Activated CD4-positive, alpha-beta T cell treated with anti-CD3 and anti-CD28 coated beads for 24 hours (primary cell): ENCODE data around the gene RNF208.
"Not testable (repeated sequence)": the region's sequence is repeated elsewhere in the genome, so short reads cannot be mapped to it uniquely, and the experiment has no call there.

Experiments used
- DNase-seq, 2 donors: peaks; one replicate each; pipeline ENCODE4 v3.0.0-alpha.2; 2020; ENCODE audit warnings: low read depth in 2 of 2

RNF208 gene

DNA sequence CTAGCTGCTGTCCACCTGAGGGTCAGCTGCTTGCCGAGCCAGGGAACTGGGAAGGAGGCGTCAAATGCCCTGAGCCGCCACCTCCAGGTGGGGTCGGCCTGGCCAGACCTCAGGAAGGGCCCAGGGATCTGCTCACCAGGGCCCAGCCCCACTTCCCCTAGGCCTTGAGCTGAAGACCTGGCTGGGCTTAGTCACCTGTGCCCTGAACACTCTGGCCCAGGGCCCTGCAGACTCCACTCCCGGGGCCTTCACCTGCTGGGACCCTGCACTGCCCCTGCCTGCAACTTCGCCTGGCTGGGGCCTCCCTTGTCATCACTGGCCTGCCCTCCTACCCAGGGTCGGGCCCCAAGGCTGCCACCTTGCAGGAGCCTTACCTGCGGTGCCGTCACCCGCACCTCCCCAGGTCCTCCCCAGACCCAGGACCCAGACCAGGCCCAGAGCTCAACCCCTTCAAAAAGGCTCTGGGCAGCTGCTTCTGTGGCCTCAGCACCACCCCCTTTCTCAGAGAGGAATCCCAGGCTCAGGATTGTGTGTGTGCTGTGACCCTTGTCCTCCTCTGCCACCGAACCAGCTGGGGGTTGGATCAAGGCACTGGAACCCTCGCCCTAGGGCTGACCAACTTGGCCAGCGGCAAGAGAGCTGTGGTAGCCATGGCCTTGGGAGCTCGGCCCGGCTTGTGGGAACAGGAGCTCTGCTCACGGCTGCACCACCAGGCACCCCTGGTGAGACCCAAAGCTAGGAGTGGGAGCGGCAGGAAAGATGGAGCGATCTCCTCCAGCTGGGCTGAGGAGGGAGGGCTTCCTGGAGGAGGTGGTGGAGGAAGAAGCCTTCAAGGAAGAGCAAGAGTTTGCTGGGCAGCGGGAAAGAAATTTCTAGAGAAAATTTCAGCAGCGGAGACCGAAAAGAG lies 31.9 kb upstream of the RNF208 start:
- DNase-seq: no peak

DNA sequence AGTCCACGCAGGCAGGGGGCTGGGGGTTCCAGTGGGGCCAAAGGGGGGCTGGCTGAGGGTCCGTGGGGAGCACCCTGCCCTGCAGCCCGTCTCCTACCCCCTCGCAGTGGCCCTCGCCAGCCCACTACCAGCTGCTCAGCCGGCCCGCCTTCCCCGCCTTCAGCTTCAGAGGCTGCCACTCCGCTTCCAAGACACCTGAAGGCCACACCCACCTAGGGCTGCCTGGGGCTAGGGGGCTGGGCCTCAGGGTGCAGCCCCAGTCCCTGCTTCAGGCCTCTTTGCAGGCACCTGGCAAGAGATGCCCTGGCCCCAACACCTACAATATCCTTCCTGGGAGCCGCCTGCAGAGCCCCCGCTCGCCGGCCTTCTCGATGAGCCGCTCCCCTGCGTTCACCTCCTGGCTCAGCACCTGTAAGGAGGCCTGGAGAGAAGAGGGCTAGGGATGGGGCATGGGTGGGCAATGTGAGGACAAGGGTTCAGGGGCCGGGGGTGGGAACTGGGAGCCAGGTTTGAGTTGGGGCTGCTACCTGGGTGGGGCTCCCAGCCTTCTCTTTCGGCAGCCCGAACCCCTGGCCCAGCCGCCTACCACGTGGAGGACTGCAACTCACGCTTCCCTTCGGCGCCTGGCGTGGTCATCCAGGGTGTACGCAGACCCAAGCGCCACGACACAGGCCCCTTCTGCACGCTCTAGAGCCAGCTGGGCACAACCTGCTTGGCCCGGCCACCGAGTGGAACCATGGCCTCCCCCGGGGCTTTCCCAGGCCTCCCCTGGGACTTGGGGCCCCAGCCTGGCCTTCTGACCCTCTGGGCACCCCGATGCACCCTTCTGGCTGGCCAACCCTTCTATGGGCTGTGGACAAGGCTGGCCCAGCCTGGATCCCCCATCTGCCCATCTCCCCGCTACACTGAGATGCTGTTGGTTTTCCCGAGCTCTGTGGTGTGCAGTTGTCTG lies 30.8 kb upstream of the RNF208 start:
- DNase-seq: no peak

DNA sequence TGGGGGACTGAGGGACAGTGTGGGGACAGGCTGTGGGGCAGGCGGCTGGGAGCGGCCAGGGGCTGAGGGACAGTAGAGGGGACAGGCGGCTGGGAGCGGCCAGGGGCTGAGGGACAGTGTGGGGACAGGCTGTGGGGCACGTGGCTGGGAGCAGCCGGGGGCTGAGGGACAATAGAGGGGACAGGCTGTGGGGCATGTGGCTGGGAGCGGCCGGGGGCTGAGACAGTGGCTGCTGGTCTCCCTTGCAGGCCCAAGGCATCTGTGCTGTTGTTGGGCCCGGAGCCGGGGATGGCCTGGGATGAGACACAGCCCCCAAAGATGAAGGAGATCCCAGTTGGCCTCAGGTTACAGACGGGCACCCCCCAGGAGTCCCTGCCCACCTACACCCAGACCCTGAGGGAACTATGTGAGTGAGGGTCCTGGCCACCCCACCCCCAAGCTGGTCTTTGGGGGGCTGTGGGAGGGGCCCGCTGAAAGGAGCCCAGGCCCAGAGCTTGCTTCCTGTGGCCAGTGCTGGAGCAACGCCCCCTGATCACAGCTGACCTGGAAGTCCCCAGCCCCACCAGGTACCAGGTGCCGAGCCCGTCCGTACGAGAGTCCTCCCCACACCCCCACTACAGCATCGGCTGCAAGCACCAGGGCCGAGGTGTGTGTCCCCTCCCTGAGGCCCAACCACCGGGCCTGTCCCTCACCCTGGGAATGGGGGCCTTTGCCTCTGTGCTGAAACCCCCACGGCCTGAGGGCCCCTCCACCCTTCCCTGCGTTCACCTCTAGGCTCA lies 29.6 kb upstream of the RNF208 start:
- DNase-seq: no peak

DNA sequence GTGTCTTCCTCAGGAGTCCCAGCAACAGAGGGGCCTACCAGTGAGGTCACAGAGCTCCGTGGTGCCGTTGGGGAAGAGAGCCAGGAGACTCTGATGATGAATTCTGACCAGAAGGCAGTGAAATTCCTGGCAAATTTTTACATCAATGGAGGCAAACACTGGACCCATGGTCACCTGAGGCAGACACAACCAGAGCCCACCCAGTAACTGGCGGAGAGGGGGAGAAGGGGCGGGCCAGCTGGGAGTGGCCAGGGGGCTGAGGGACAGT lies 29.1 kb upstream of the RNF208 start, which contains the start of gene STPG3:
TSS of gene STPG3 (plus strand) at position 93 of the 268 bp plus-strand sequence. CDS start at position 94, 1 bp downstream.
- DNase-seq: no peak

DNA sequence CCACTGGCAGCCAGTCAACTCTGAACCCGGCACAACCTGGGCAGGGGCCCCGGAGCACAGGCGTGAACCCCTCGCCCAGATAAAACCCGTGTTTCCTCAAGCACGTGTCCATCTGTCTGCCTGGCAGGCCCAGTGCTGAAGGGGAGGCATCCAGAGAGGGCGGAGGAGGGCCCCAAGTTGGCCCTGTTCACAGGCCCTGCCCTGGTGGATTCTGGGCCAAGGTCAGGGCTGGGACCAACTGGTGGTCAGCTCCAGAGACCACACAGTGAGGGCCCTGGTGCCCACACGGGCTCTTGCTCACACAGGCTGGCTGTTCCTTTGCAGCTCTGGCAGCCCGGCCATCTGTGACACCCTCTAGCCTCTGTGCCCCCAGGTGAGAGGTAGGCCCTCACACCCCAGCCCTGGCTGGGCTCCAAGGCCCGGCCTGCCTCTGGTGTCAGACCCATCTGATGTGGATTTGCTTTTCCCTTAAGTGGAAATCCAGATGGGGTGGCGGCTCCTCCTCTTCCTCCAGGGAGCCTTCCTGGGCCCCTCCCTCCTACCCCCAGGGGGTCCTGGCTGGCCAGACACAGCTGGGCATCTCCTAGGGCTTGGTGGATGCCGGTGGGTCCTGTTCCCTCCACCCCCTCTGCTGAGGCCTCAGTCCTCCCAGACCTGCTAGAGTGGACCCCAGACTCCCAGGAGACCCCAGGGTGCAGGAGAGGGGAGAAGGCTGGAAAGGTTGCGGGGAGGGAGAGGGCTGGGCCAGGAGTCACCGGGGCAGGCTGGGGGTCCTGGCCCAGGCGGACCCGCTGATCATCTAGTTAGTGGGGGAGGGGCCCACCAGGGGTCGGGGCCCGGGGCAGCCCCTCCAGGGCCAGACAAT lies 28.5 kb upstream of the RNF208 start:
- no peak for DNase-seq

DNA sequence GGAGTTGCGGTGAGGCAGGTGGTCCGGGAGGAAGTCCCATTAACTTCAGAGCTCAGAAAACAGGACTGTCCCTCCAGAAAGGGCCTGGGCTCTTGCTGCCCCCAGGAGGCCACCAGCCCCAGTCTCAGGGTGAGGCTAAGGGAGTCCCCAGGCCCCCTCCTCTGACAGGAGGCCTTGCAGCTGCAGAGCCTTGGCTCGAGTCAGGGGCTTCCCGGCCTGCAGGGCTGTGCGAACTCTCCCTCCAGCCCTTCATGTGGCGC lies 25.8 kb upstream of the RNF208 start:
- DNase-seq: no peak

DNA sequence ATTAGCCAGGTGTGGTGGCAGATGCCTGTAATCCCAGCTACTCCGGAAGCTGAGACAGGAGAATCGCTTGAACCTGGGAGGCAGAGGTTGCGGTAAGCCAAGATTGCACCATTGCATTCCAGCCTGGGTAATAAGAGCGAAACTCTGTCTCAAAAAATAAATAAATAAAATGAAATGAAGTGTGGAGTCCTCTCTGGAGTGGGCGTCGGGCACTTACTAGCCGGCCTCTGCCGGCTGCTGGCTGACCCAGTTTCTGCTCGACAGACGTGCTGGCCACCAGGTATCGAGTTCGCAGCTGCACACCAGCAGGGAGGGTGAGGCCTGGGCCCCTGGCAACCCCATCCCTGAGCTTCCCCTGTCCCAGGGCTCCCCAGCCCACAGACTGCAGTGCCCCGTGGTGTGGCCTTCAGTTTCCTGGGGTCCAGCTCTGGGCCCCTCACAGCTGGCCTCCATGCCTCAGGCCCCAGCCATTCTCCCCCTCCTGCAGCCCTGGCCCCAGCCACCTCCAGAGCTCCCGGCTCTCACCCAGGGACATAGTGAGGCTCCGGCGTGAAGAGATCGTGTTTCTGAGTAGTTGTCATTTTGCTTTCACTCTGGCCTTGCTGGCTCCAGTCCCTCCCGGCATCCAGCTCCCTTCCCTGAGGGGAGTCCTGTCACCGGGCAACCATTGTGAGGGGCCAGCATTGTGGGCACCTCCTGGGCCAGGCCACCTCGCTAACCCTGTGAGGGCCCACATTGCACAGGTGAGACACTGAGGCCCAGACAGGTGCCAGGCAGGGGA lies 25.3 kb upstream of the RNF208 start:
- DNase-seq: no peak

DNA sequence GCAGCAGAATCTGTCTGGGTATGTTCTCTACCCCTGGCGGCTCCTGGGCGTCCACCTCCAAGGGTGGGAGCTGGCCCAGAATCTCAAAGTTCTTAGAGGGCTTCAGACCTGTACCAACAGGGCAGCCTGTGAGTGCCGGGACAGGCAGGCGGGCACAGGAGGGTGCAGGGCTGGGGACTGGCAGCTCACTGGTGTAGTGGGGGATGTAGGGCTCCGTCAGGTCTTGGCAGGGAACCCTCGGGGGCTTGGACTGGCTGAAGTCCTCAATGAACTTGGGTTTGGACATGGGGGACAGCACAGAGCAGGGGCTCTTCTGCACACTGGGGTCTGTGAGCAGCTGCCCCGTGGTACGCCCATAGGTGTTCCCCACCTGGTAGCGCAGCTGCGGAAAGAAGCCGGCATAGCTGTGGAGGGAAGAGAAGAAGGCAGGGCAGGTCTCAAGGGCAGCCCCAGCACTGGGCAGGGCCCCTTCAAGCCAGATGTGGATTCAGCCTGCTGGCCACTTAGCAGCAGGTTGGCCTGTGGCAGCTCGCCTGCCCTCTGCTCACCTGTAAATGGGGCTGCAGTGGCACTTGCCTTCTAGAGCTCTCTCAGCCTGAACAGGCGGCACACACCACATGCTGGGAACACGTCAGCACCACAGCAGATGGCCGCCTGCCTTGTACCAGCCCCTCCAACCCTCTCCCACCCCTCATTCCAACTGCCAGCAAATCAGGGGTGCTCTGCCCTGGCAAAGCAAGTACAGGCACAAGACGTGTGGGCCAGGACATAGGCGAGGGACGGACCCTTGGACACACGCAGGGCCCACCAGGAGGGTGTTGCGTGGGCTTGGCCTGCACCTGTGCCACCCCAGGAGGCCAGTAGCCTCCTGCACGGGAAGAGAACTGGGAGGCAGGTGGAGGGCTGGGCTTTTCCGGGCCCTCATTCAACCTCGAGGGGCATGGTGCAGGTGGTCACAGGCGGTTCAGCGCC lies 23.7 kb upstream of the RNF208 start:
- DNase-seq: no peak

DNA sequence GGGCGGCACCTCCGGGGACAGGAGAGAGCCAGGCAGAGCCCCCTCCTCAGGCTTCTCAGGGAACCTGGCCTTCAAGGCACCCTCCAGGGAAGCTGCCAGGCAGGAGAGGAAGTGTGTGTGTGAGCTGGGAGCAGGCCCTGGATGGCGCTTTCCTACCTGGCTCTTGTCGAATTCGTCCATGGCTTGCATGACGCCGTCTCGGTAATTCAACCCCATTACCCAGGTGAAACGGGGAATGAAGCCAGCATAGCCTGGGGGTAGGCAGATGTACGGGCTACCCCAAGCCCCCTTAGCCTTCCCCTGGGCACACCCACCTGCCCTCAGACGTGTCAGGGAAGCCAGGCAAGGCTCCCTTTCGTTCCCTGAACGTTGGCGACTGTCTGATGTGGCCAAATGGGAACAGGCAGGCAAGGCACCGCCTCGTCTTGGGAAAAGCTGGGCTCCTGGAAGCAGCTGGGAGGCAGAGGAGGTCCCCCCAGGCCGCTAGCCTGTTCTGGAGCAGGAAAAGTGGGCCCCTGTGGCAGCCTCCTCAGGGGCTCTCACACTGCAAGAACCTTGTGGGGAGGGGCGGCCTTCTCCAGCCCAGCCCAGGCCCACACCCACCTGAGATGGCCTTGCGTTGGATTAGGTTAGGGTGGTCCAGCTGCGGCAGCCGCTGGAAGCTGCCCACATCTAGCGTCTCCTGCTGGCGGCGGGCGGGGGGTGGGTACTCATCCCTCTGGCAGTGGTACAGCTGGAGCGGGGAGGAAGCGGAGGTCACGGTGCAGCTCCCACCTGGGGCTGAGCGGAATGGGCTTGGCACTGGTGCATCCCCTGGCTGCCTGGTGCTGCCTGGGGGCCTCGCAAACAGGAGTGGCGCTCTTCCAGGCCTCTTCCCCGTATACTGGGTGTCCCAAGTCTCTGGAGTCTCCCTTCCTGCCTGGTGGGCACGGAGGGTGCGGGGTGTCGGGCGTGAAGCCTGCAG lies 22.7 kb upstream of the RNF208 start:
- DNase-seq: no peak

DNA sequence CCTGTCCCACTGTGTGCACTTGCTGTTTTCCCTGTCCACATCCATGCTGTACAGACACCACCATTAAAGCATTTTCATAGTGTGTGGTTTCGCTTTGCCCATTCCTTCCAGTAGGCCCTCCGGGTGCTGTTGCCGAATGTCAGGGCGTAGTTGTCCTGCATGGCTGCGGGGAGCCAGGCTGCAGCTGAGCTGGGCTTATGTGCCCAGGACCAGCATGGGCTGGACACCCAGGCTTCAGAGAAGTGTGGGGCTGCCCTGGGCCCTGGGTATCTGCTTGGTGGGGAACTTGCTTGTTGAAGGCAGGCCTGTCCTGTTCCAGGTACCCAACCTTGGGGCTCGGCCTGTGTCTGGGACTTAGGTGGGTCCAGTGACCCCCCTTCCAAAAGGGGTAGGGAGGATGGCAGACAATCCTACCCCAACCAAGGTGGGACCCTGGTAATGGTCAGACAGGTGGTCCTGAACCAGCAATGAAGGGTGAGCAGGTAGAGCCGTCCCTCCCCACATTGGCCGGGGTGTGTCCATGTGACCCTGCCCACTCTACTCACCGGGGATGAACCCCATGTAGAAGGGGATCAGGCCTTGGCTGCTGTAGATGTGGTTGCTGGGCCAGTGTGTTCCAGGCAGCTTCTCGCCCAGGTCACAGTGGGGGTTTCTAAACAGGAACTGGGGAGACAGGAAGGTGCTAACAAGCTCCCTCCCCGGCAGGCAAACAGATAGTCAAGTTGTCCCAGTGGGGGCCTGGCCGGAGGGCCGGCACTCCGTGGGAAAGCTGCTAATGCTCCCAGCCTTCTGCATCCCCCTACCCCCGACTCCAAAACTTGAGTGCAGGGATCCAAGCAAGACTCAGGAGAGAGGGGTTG lies 21.8 kb upstream of the RNF208 start:
- no peak for DNase-seq

DNA sequence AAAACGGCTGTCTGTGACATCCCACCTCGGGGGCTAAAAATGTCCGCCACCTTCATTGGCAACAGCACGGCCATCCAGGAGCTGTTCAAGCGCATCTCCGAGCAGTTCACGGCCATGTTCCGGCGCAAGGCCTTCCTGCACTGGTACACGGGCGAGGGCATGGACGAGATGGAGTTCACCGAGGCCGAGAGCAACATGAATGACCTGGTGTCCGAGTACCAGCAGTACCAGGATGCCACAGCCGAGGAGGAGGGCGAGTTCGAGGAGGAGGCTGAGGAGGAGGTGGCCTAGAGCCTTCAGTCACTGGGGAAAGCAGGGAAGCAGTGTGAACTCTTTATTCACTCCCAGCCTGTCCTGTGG lies 21.2 kb upstream of the RNF208 start:
- DNase-seq: not testable (repeated sequence)

DNA sequence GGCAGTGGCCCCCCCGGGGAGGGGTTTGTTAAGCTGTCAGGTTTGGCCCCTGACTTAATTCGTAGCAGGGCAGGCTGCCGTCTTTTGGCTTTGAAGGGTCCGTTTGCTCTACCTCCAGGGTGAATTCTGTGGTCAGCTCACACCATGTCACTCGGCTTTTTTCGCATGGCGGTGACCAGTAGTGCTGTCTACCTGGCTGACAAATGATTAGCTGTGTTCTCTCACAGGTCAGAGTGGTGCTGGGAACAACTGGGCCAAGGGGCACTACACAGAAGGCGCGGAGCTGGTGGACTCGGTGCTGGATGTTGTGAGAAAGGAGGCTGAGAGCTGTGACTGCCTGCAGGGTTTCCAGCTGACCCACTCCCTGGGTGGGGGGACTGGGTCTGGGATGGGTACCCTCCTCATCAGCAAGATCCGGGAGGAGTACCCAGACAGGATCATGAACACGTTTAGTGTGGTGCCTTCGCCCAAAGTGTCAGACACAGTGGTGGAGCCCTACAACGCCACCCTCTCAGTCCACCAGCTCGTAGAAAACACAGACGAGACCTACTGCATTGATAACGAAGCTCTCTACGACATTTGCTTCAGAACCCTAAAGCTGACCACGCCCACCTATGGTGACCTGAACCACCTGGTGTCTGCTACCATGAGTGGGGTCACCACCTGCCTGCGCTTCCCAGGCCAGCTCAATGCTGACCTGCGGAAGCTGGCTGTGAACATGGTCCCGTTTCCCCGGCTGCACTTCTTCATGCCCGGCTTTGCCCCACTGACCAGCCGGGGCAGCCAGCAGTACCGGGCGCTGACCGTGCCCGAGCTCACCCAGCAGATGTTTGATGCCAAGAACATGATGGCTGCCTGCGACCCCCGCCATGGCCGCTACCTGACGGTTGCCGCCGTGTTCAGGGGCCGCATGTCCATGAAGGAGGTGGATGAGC lies 20.5 kb upstream of the RNF208 start:
- no peak for DNase-seq

DNA sequence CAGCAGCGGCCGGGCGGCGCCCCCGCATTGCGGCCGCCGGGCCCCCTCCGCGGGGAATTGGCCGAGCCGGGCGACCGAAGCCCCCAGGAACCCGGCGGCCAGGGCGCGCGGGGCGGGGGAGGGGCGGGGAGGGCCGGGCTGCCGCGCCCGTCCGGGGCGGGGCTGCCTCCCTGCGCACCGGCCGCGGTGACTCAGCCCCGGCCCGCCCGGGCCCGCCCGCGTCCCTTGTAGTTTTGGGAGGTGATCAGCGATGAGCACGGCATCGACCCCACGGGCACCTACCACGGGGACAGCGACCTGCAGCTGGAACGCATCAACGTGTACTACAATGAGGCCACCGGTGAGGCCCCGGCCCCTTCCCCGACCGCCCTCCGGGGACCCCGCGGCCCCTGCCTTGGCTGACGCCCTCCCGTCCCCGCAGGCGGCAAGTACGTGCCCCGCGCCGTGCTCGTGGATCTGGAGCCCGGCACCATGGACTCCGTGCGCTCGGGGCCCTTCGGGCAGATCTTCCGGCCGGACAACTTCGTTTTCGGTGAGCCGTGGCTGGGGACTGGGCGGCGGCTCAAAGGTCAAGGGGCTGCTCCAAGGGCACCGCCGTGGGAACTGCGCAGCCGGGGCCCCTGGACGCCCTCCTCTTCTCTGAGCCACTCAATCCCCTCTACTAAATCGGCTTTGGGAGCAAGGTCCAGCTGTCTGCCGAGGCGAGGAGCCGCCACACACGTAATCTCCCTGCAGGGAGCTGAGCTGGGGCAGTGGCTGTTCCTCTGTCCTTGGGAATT lies 19.6 kb upstream of the RNF208 start:
- DNase-seq: peak; percentile 40 to 55

DNA sequence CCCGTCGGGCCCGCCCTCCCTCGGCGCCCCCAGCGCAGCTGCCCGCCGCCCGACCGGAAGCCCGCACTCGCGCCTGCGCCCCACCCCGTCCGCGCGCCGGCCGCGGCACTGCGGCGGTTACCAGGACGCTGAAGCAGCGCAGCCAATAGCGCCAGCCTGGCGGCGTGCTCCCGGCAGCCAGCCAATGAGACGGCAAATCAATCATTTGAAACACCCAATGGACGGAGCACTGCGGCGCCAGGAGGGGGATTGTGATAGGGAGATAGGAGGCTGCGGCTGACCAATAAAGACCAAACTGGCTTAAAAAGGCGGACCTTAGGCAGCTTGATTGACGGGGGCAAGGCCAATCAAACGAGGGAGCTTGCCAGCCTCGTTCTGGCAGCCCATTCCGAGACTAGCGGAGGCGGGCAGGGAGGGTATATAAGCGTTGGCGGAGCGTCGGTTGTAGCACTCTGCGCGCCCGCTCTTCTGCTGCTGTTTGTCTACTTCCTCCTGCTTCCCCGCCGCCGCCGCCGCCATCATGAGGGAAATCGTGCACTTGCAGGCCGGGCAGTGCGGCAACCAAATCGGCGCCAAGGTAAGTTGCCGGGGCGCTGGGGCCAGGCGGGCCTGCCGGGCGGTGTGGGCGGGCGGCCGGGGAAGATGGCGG lies 18.9 kb upstream of the RNF208 start, which contains the start of gene TUBB4B:
TSS of gene TUBB4B (plus strand) at position 447 of the 649 bp plus-strand sequence. CDS start at position 521, 74 bp downstream.
- peak; percentile 93 for DNase-seq
